Transverse colon (tissue), 4 donors: ENCODE data around the gene HBS1L. TPM values are rescaled to one million over a fixed set of nuclear protein-coding genes. Genes with fewer than 3 reads are reported as not detected.

Experiments
- DNase-seq: peaks from one replicate; pipeline ENCODE4 v3.0.0-alpha.2; 2019
- H3K27ac ChIP-seq, 4 donors: fragments of 200-600 bp; sonication (generic); 2 replicates each; pipeline ENCODE4 v1.5.1; 2016 to 2018; ENCODE audit warnings: inconsistent platforms in 4 of 4
- H3K27me3 ChIP-seq: fragments of 200-600 bp; sonication (generic); 2 replicates; pipeline ENCODE4 v1.5.1; 2017; ENCODE audit warnings: inconsistent platforms
- H3K36me3 ChIP-seq, 4 donors: fragments of 200-600 bp; sonication (generic); 2 replicates each; pipeline ENCODE4 v1.5.1; 2017 to 2019; ENCODE audit warnings: inconsistent platforms in 4 of 4
- H3K4me1 ChIP-seq, 4 donors: fragments of 200-600 bp; sonication (generic); 2 replicates each; pipeline ENCODE4 v1.5.1; 2017 to 2020; ENCODE audit warnings: inconsistent platforms in 4 of 4
- H3K4me3 ChIP-seq, 4 donors: fragments of 200-600 bp; sonication (generic); 1 replicate in 1 of 4; 2 replicates in 3 of 4; pipeline versions ENCODE4 v1.5.1 to v1.6.1; 2017 to 2019; ENCODE audit warnings: inconsistent platforms in 4 of 4
- H3K9me3 ChIP-seq, 2 donors: fragments of 200-600 bp; sonication (generic); 2 replicates each; pipeline ENCODE4 v1.5.1; 2017 to 2019; ENCODE audit warnings: inconsistent platforms in 2 of 2
- CTCF ChIP-seq, 5 experiments: fragments of 200-600 bp in 3 of 5; fragments of 450-650 bp in 2 of 5; sonication (generic) in 3 of 5; IDR thresholded peaks; 1 replicate in 2 of 5; 2 replicates in 3 of 5; pipeline ENCODE4 v1.5.1; 2016 to 2017; ENCODE audit warnings: antibody characterized with exemption in 5 of 5, inconsistent platforms in 3 of 5, mild to moderate bottlenecking in 2 of 5, moderate library complexity in 1 of 5
- EP300 ChIP-seq: sonication (generic); formaldehyde crosslinking; IDR thresholded peaks from one replicate; pipeline ENCODE4 v1.6.1; 2017; ENCODE audit warnings: antibody characterized with exemption, low read depth
- POLR2A ChIP-seq: fragments of 450-650 bp; IDR thresholded peaks from one replicate; pipeline ENCODE4 v1.6.1; 2016; ENCODE audit warnings: antibody characterized with exemption, mild to moderate bottlenecking, moderate library complexity
- POLR2AphosphoS5 ChIP-seq, 3 donors: sonication (generic); formaldehyde crosslinking; IDR thresholded peaks; one replicate each; pipeline ENCODE4 v1.6.1; 2016; ENCODE audit warnings: antibody characterized with exemption in 3 of 3
- WGBS, 2 donors: methylation state at CpG; one replicate each; pipeline ENCODE4 v1.1.5; 2018; ENCODE audit warnings: low coverage in 1 of 2; 5-methylcytosine and 5-hydroxymethylcytosine counted together
- in situ Hi-C, 4 donors: fragments of 200-750 bp; cut with MboI; loops; one replicate each; pipeline versions ENCODE4 v1.15.0 to v1.15.1; 2017; ENCODE audit warnings: low sequenced_read_pairs in 3 of 4, low pct_ligation_motif_present in 1 of 4, low pct_unique_long_range_greater_than_20kb in 1 of 4
- intact Hi-C: fragments of 100-400 bp; cut with DNase I; formaldehyde crosslinking; loops from one replicate; pipeline ENCODE4 v1.15.1; 2023; ENCODE audit warnings: low total_unique reads
- total RNA-seq, 4 donors: library from RNA; depleted of rRNA; stranded (reverse); fragments of >200 nt; gene quantifications; one replicate each; pipeline ENCODE4 v1.1.0, GENCODE V29; 2016

HBS1L gene
- total RNA-seq, 4 donors from 2014 or later, result 18.9 to 33.2 (median 27.1) TPM

GRCh38 chr6:134950482-134950881, 104.1 kb downstream of the HBS1L start:
- Histone ChIP-seq H3K4me1 (no peaks in the 10 kb centered on the region), H3K4me3 (no peak overlapping the region), H3K27ac (no peak overlapping the region), H3K36me3 (no peaks in the 10 kb centered on the region), H3K27me3 (no peaks in the 10 kb centered on the region), H3K9me3 (no peaks in the 10 kb centered on the region)
- TF ChIP-seq CTCF (IDR thresholded peaks at IDR 0.05), result no peak
- no peak for TF ChIP-seq POLR2A
- no peak for TF ChIP-seq POLR2AphosphoS5 (IDR thresholded peaks at IDR 0.05)
- no peak for TF ChIP-seq EP300
- no peak for DNase-seq
- in situ Hi-C loops (no loop called here), intact Hi-C loops (no loop called here)
- WGBS, 2 donors, result 45% methylated on average over 2 of the region's 2 CpGs; no CpG with 5 or more reads in 1 of the 2 donors

GRCh38 chr6:134949927-134950326, 104.7 kb downstream of the HBS1L start, which contains the start of gene ALDH8A1:
Gene ALDH8A1 (minus strand): TSS chr6:134950101. CDS start chr6:134950053, 48 bp downstream.
- no peak for DNase-seq
- Histone ChIP-seq H3K27me3 (no peaks in the 10 kb centered on the region), H3K4me3 (no peak within 1 kb of the TSS), H3K36me3 (no peaks in the 10 kb centered on the region), H3K9me3 (no peaks in the 10 kb centered on the region), H3K27ac (no peak within 1 kb of the TSS), H3K4me1 (no peaks in the 10 kb centered on the region)
- 71 to 83% methylated on average over 2 to 4 of the region's 4 CpGs for WGBS, 2 donors
- TF ChIP-seq CTCF (IDR thresholded peaks at IDR 0.05), result no peak
- no peak for TF ChIP-seq EP300
- no peak for TF ChIP-seq POLR2AphosphoS5 (IDR thresholded peaks at IDR 0.05)
- no peak for TF ChIP-seq POLR2A
- in situ Hi-C loops, result loop anchor here in 1 of 4 donors (25.0 kb wide), 1 partner anchor 788 kb away; no protein-coding TSS in a partner anchor
- intact Hi-C loops, result loop anchor here (10.0 kb wide), 1 partner anchor 795 kb away; no protein-coding TSS in a partner anchor

- Histone ChIP-seq H3K27ac (no peak overlapping the region), H3K9me3 (no peaks in the 10 kb centered on the region), H3K4me3 (no peak overlapping the region), H3K27me3 (no peaks in the 10 kb centered on the region), H3K36me3 (no peaks in the 10 kb centered on the region), H3K4me1 (no peaks in the 10 kb centered on the region)
- intact Hi-C loops, result loop anchor here (10.0 kb wide), 1 partner anchor 794 kb away; no protein-coding TSS in a partner anchor
- WGBS, 2 donors, result 82 to 89% methylated on average over 1 of the region's 1 CpG
- DNase-seq, result no peak
- TF ChIP-seq POLR2A (no peak), EP300 (no peak), CTCF (IDR thresholded peaks at IDR 0.05) (no peak), POLR2AphosphoS5 (IDR thresholded peaks at IDR 0.05) (no peak)
- in situ Hi-C loops, result loop anchor here in 1 of 4 donors (25.0 kb wide), 1 partner anchor 786 kb away; no protein-coding TSS in a partner anchor
Measured at GRCh38 chr6:134948691-134949090, 105.9 kb downstream of the HBS1L start.

GRCh38 chr6:134948142-134948541, 106.5 kb downstream of the HBS1L start:
- H3K9me3 ChIP-seq, result no peaks in the 10 kb centered on the region
- intact Hi-C loops (loop anchor here (10.0 kb wide), 1 partner anchor 793 kb away; no protein-coding TSS in a partner anchor), in situ Hi-C loops (loop anchor here in 1 of 4 donors (25.0 kb wide), 1 partner anchor 786 kb away; no protein-coding TSS in a partner anchor)
- H3K4me1 ChIP-seq, result no peaks in the 10 kb centered on the region
- no peaks in the 10 kb centered on the region for H3K36me3 ChIP-seq
- H3K27me3 ChIP-seq, result no peaks in the 10 kb centered on the region
- no peak overlapping the region for H3K4me3 ChIP-seq
- no peak for DNase-seq
- TF ChIP-seq POLR2A (no peak), CTCF (IDR thresholded peaks at IDR 0.05) (no peak), POLR2AphosphoS5 (IDR thresholded peaks at IDR 0.05) (no peak), EP300 (no peak)
- H3K27ac ChIP-seq, result no peak overlapping the region
